Measurements from ENCODE around the gene FAM180A. TPM values are rescaled to one million over a fixed set of nuclear protein-coding genes. Genes with fewer than 3 reads are reported as not detected.

Gene FAM180A
- total and polyA plus RNA-seq, 2 of the 8 experiments (the other 6 are each of a cell fraction or from before 2014, with no cell fraction given) = not detected

DNA sequence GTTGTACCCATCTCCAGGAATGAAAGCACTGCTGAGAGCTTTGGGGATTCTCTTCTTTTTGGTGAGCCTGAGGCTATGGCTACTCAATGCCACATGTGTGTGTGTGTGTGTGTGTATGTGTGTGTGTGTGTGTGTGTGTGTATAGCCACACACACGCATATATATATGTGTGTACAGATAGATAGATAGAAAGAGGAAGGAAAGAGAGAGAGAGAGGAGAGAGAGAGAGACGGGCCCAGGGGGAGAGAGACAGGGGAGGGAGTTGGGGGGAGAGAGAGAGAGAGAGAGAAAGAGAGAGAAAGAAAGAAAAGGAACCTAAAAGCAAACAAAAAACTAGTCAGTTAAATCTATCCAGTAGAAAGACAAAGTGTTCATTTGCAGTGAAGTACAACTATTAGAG, 28.9 kb downstream of the FAM180A start:
- Histone ChIP-seq H3K4me3 (ENCODE audit: extremely low read depth in 1 of 4, insufficient read depth in 2 of 4, low read depth in 3 of 4, low read length in 4 of 4) (no peak overlapping the region), H4K91ac (replicated peaks; ENCODE audit: insufficient read length, low read length) (no peak overlapping the region), H3K14ac (ENCODE audit: insufficient read length) (no peak overlapping the region), H3K4ac (replicated peaks; ENCODE audit: insufficient read length, low read depth, low read length) (no peak overlapping the region), H2BK12ac (ENCODE audit: low read depth, low read length) (no peak overlapping the region), H3K23ac (ENCODE audit: insufficient read length) (no peak overlapping the region), H3K36me3 (ENCODE audit: control insufficient read depth in 2 of 4, insufficient read depth in 4 of 4, low read length in 3 of 4) (no peaks in the 10 kb centered on the region), H2AK5ac (ENCODE audit: low read depth, low read length) (no peak overlapping the region), H2AFZ (ENCODE audit: low read length) (no peak overlapping the region), H4K8ac (ENCODE audit: extremely low read depth, insufficient read depth, low read length) (no peak overlapping the region), H3K79me2 (ENCODE audit: control insufficient read depth in 1 of 2, insufficient read depth in 2 of 2, low read length in 2 of 2) (no peaks in the 10 kb centered on the region), H3K18ac (ENCODE audit: extremely low read depth, low read length) (no peak overlapping the region), H3K9me3 (ENCODE audit: insufficient read depth in 2 of 2, low read depth in 1 of 2, low read length in 1 of 2) (no peaks in the 10 kb centered on the region), H2BK20ac (ENCODE audit: low read length) (no peak overlapping the region), H2BK120ac (replicated peaks; ENCODE audit: low read depth, low read length) (no peak overlapping the region), H2BK15ac (ENCODE audit: low read length) (no peak overlapping the region), H3K27ac (ENCODE audit: low read depth, low read length) (no peak overlapping the region), H3K23me2 (ENCODE audit: low read depth, low read length) (peaks cover 6% of the 10 kb centered on the region; the same call in 1 of the 2 replicates), H3K4me1 (replicated peaks in 1 of 4; ENCODE audit: control insufficient read depth in 3 of 4, insufficient read depth in 4 of 4, low read length in 3 of 4) (peaks cover 0 to 3% (median under 1%) of the 10 kb centered on the region in 4 experiments; a peak in 2 of 7 replicates), H3K9ac (replicated peaks in 1 of 4; ENCODE audit: extremely low read depth in 1 of 4, low read depth in 3 of 4, low read length in 3 of 4) (no peak overlapping the region), H2BK5ac (ENCODE audit: low read depth, low read length) (no peak overlapping the region), H3K79me1 (ENCODE audit: low read depth, low read length) (no peaks in the 10 kb centered on the region), H3K27me3 (replicated peaks in 1 of 4; ENCODE audit: control insufficient read depth in 3 of 4, extremely low read depth in 1 of 4, insufficient read depth in 3 of 4, low read length in 3 of 4) (no peaks in the 10 kb centered on the region), H3K4me2 (ENCODE audit: insufficient read depth in 1 of 2, low read depth in 2 of 2, low read length in 2 of 2) (no peak overlapping the region), H4K5ac (ENCODE audit: insufficient read length, low read depth, low read length) (no peak overlapping the region), H3K56ac (replicated peaks; ENCODE audit: insufficient read length, low read depth, low read length) (no peak overlapping the region), H4K20me1 (replicated peaks in 1 of 2; ENCODE audit: control insufficient read depth in 1 of 2, insufficient read depth in 2 of 2, low read length in 2 of 2) (peaks cover 0 to 5% of the 10 kb centered on the region in 2 experiments)
- POLR2A ChIA-PET (ENCODE audit: partially characterized antibody) = no interaction called here
- FAIRE-seq (no peak), DNase-seq (ENCODE audit: low read depth in 1 of 2, low spot score in 2 of 2) (no peak)
- TF ChIP-seq BCL11A (IDR thresholded peaks at IDR 0.05; ENCODE audit: low read depth in 2 of 2, low read length in 2 of 2) = no peak
- TF ChIP-seq ATF3 (IDR thresholded peaks at IDR 0.05; ENCODE audit: insufficient read depth, low read depth, low read length) = no peak
- no peak for TF ChIP-seq JUN (IDR thresholded peaks at IDR 0.05; ENCODE audit: low read depth, low read length)
- no peak for TF ChIP-seq PHF8 (conservative IDR thresholded peaks at IDR 0.05; ENCODE audit: low read depth, low read length)
- TF ChIP-seq POLR2A (IDR thresholded peaks at IDR 0.05; ENCODE audit: control extremely low read depth in 1 of 2, low read depth in 2 of 2, low read length in 2 of 2) = no peak
- no peak for TF ChIP-seq KDM5A (IDR thresholded peaks at IDR 0.05; ENCODE audit: low read length)
- no peak for TF ChIP-seq ZNF274 (IDR thresholded peaks at IDR 0.05; ENCODE audit: borderline replicate concordance, extremely low read depth, low read length)
- TF ChIP-seq RBBP5 (IDR thresholded peaks at IDR 0.05; ENCODE audit: borderline replicate concordance, low read depth, low read length) = no peak
- no peak for TF ChIP-seq KDM4A (IDR thresholded peaks at IDR 0.05; ENCODE audit: low read depth, low read length, severe bottlenecking)
- no peak for TF ChIP-seq SAP30 (IDR thresholded peaks at IDR 0.05; ENCODE audit: insufficient read depth, insufficient replicate concordance, low read length)
- TF ChIP-seq SIX5 (IDR thresholded peaks at IDR 0.05; ENCODE audit: low read depth, low read length) = no peak
- TF ChIP-seq, protein P1, sequence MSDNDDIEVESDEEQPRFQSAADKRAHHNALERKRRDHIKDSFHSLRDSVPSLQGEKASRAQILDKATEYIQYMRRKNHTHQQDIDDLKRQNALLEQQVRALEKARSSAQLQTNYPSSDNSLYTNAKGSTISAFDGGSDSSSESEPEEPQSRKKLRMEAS (IDR thresholded peaks at IDR 0.05) = no peak
- TF ChIP-seq SP4 (IDR thresholded peaks at IDR 0.05; ENCODE audit: low read length) = no peak
- TF ChIP-seq NRF1 (IDR thresholded peaks at IDR 0.05; ENCODE audit: low read depth, low read length) = no peak
- WGBS, 2 experiments (ENCODE audit: extremely low coverage in 1 of 2, insufficient coverage in 1 of 2, insufficient read length in 1 of 2, insufficient replicate concordance in 2 of 2, low coverage in 1 of 2, low lambda C conversion rate in 2 of 2, missing lambda C conversion rate in 1 of 2) = no CpG with 5 or more reads among the region's 2 CpGs
- CTCF ChIA-PET (ENCODE audit: partially characterized antibody) = interaction anchor here (0.9 to 10.7 kb wide), 7 partner anchors 8 to 50 kb away, joined by 3 to 110 read pairs (median 4); partner anchors contain the start of gene SLC13A4
